VCaP (cell line): Measurements from ENCODE around the gene CD1D.

Source experiments
- H3K27ac ChIP-seq: fragments of 450-650 bp; 2 replicates; pipeline ENCODE4 v1.5.1; 2017
- TF ChIP-seq, protein P1 (sequence below): fragments of 450-650 bp; conservative IDR thresholded peaks from 2 replicates; pipeline ENCODE4 v1.5.1; 2017; ENCODE audit warnings: mild to moderate bottlenecking, moderate library complexity

CD1D gene

DNA sequence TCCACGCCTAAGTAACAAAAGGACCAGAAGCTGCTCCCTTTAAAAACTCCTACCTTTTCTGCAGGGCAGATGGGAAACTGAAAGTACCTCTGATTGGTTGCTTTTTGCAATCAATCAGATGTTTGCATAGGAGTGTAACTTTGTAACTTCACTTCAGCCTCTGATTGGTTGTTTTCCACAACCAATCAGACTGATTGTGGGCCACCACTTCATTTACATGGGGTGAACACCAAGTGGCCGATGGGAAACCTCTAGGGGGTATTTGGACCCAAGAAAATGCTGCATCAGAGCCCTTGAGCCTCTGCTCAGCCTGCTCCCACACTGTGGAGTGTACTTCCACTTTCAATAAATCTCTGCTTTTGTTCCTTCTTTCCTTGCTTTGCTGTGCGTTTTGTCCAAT lies 32.8 kb upstream of the CD1D start:
- TF ChIP-seq, protein P1, sequence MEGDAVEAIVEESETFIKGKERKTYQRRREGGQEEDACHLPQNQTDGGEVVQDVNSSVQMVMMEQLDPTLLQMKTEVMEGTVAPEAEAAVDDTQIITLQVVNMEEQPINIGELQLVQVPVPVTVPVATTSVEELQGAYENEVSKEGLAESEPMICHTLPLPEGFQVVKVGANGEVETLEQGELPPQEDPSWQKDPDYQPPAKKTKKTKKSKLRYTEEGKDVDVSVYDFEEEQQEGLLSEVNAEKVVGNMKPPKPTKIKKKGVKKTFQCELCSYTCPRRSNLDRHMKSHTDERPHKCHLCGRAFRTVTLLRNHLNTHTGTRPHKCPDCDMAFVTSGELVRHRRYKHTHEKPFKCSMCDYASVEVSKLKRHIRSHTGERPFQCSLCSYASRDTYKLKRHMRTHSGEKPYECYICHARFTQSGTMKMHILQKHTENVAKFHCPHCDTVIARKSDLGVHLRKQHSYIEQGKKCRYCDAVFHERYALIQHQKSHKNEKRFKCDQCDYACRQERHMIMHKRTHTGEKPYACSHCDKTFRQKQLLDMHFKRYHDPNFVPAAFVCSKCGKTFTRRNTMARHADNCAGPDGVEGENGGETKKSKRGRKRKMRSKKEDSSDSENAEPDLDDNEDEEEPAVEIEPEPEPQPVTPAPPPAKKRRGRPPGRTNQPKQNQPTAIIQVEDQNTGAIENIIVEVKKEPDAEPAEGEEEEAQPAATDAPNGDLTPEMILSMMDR, result no peak
- no peak overlapping the region for H3K27ac ChIP-seq

DNA sequence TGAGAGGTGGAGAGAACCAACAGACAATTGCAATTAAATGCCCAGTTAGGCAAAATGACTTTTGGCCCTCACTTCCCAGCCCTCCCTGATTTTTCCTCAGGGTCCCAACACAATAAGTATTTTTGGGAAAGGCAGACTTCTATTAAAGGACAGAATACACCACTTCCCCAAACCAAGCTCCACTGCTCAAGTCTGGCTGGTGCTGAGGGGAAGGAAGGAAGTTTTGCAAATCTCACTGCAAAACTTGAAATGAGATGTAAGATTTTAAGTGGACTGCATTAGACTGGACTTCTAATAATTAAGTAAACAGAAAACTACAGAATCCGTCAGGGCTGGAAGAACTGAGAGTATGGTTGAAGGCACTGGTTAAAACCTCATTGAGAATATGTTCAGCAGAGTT lies 32.2 kb upstream of the CD1D start:
- TF ChIP-seq, protein P1, result no peak
- no peak overlapping the region for H3K27ac ChIP-seq

DNA sequence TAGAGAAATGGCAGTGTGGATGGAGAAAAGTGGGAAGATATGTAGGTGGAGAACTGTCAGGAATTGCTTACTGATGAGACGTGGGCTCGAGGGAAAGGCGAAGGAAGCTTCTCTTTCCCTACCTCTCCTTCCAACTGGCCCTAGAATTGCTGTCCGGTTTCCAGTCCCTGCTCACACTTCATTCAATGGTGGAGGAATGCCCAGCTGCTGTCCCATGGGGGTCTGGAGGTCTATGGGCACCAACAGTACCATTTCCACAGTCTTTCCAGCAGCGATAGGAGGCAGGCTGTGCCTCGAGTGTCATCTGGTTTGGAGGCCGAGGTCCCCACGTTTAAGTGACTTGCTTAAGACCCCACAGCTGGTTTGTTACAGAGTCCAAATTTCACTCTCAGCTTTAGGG lies 31.5 kb upstream of the CD1D start:
- TF ChIP-seq, protein P1, result no peak
- H3K27ac ChIP-seq, result no peak overlapping the region; the same call in 1 of the 2 replicates

GRCh38 chr1:158149577-158150269 lies 31.0 kb upstream of the CD1D start:
- TF ChIP-seq, protein P1, result no peak
- H3K27ac ChIP-seq, result no peak overlapping the region; the same call in 1 of the 2 replicates

DNA sequence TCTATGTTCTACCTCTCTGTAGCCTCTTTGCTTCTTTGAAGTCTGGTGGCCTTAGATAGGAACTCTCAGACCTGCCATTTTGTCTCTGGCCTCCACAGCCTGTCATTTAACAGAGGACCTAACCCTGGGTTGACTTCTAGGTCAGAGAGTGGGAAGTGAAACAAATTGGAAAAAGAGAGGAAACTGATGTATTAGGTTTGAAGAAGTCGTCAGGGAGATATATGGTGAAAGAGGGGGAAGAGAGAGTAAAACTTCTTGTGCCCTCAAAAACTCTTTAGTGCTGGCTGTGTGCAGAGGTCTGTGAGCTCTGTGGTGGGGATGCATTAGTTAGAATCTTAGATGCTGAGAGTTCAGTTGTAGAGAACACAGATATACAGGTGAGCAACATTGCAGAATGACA lies 30.2 kb upstream of the CD1D start:
- no peak overlapping the region for H3K27ac ChIP-seq
- TF ChIP-seq, protein P1, result no peak

GRCh38 chr1:158153179-158153578 lies 27.5 kb upstream of the CD1D start:
- H3K27ac ChIP-seq, result no peak overlapping the region
- TF ChIP-seq, protein P1, result no peak

- no peak overlapping the region for H3K27ac ChIP-seq
- TF ChIP-seq, protein P1, result no peak
Observed at GRCh38 chr1:158153746-158154444, 26.8 kb upstream of the CD1D start.
